Urinary bladder (tissue), 4 donors: ENCODE measurements around the gene DAGLB. TPM values are rescaled to one million over a fixed set of nuclear protein-coding genes. Genes with fewer than 3 reads are reported as not detected.

ENCODE experiments used
- DNase-seq: peaks from one replicate; pipeline ENCODE4 v3.0.0-alpha.2; 2015; ENCODE audit errors: extremely low spot score
- H3K27ac ChIP-seq: one replicate; pipeline ENCODE4 v1.5.1; 2013; ENCODE audit warnings: low read depth, mild to moderate bottlenecking, moderate library complexity
- H3K36me3 ChIP-seq: one replicate; pipeline ENCODE4 v1.6.1; 2013; ENCODE audit warnings: mild to moderate bottlenecking, moderate library complexity; ENCODE audit not compliant: insufficient read depth
- H3K4me1 ChIP-seq: one replicate; pipeline ENCODE4 v1.6.1; 2013; ENCODE audit warnings: mild to moderate bottlenecking, moderate library complexity; ENCODE audit not compliant: insufficient read depth
- H3K4me3 ChIP-seq: one replicate; pipeline ENCODE4 v1.5.1; 2013; ENCODE audit warnings: low read depth, low read length
- WGBS: extraction: QIAGEN DNeasy Blood & Tissue Kit; methylation state at CpG from one replicate; pipeline ENCODE4 v1.1.7; 2013; 5-methylcytosine and 5-hydroxymethylcytosine counted together
- polyA plus RNA-seq: library from polyadenylated mRNA; stranded (reverse); fragments of 200-250 nt; gene quantifications from one replicate; pipeline ENCODE4 v1.2.3, GENCODE V29; 2013
- total RNA-seq: library from RNA; depleted of rRNA; stranded (reverse); fragments of >200 nt; gene quantifications from one replicate; pipeline ENCODE4 v1.2.3, GENCODE V29; 2014
- donor health status: healthy with polysubstance abuse.
- donor health status: healthy.

Gene DAGLB
- total and polyA plus RNA-seq, 2 donors = 8.1 to 10.3 TPM

- no peak overlapping the region for H3K27ac ChIP-seq
- no peak for DNase-seq
- WGBS = 93% methylated on average over 6 of the region's 6 CpGs
- H3K4me3 ChIP-seq = no peak overlapping the region
- no peaks in the 10 kb centered on the region for H3K4me1 ChIP-seq
- H3K36me3 ChIP-seq = peaks cover 2% of the 10 kb centered on the region
Measured at GRCh38 chr7:6432781-6433180, 15.0 kb downstream of the DAGLB start.

- no peak for DNase-seq
- H3K27ac ChIP-seq = no peak overlapping the region
- peaks cover 2% of the 10 kb centered on the region for H3K36me3 ChIP-seq
- no peaks in the 10 kb centered on the region for H3K4me1 ChIP-seq
- 94% methylated on average over 12 of the region's 12 CpGs for WGBS
- no peak overlapping the region for H3K4me3 ChIP-seq
Measured at GRCh38 chr7:6430974-6431373, 16.8 kb downstream of the DAGLB start.

GRCh38 chr7:6430271-6430940 is 17.3 kb downstream of the DAGLB start:
- H3K36me3 ChIP-seq = peaks cover 2% of the 10 kb centered on the region
- no peak overlapping the region for H3K4me3 ChIP-seq
- no peaks in the 10 kb centered on the region for H3K4me1 ChIP-seq
- H3K27ac ChIP-seq = no peak overlapping the region
- WGBS = 88% methylated on average over 10 of the region's 10 CpGs
- DNase-seq = no peak

- H3K4me1 ChIP-seq = no peaks in the 10 kb centered on the region
- 88% methylated on average over 15 of the region's 15 CpGs for WGBS
- H3K27ac ChIP-seq = no peak overlapping the region
- DNase-seq = no peak
- H3K36me3 ChIP-seq = no peaks in the 10 kb centered on the region
- H3K4me3 ChIP-seq = no peak overlapping the region
Measured at GRCh38 chr7:6425948-6426347, 21.8 kb downstream of the DAGLB start.

- no peak overlapping the region for H3K27ac ChIP-seq
- no peaks in the 10 kb centered on the region for H3K36me3 ChIP-seq
- 74% methylated on average over 18 of the region's 18 CpGs for WGBS
- DNase-seq = no peak
- H3K4me1 ChIP-seq = no peaks in the 10 kb centered on the region
- no peak overlapping the region for H3K4me3 ChIP-seq
Measured at GRCh38 chr7:6423942-6424701, 23.6 kb downstream of the DAGLB start.

- no peaks in the 10 kb centered on the region for H3K4me1 ChIP-seq
- no peak overlapping the region for H3K27ac ChIP-seq
- 80% methylated on average over 18 of the region's 18 CpGs for WGBS
- DNase-seq = no peak
- no peaks in the 10 kb centered on the region for H3K36me3 ChIP-seq
- H3K4me3 ChIP-seq = no peak overlapping the region
Measured at GRCh38 chr7:6422926-6423632, 24.7 kb downstream of the DAGLB start.

GRCh38 chr7:6422095-6422494 is 25.7 kb downstream of the DAGLB start:
- no peak overlapping the region for H3K4me3 ChIP-seq
- DNase-seq = no peak
- H3K4me1 ChIP-seq = no peaks in the 10 kb centered on the region
- H3K27ac ChIP-seq = no peak overlapping the region
- no peaks in the 10 kb centered on the region for H3K36me3 ChIP-seq
- 94% methylated on average over 16 of the region's 16 CpGs for WGBS

GRCh38 chr7:6420680-6421079 is 27.1 kb downstream of the DAGLB start:
- H3K4me3 ChIP-seq = no peak overlapping the region
- no peaks in the 10 kb centered on the region for H3K36me3 ChIP-seq
- H3K27ac ChIP-seq = no peak overlapping the region
- WGBS = 91% methylated on average over 10 of the region's 10 CpGs
- no peaks in the 10 kb centered on the region for H3K4me1 ChIP-seq
- DNase-seq = no peak

GRCh38 chr7:6419310-6419773 is 28.4 kb downstream of the DAGLB start:
- no peaks in the 10 kb centered on the region for H3K36me3 ChIP-seq
- H3K4me3 ChIP-seq = no peak overlapping the region
- no peak overlapping the region for H3K27ac ChIP-seq
- 93% methylated on average over 16 of the region's 16 CpGs for WGBS
- no peak for DNase-seq
- no peaks in the 10 kb centered on the region for H3K4me1 ChIP-seq

GRCh38 chr7:6417408-6417807 is 30.3 kb downstream of the DAGLB start:
- DNase-seq = no peak
- H3K4me3 ChIP-seq = no peak overlapping the region
- H3K27ac ChIP-seq = no peak overlapping the region
- H3K36me3 ChIP-seq = no peaks in the 10 kb centered on the region
- no peaks in the 10 kb centered on the region for H3K4me1 ChIP-seq
- 96% methylated on average over 5 of the region's 5 CpGs for WGBS

GRCh38 chr7:6416516-6417145 is 31.1 kb downstream of the DAGLB start:
- H3K36me3 ChIP-seq = no peaks in the 10 kb centered on the region
- no peak for DNase-seq
- WGBS = 85% methylated on average over 23 of the region's 23 CpGs

GRCh38 chr7:6413637-6414036 is 34.1 kb downstream of the DAGLB start:
- H3K36me3 ChIP-seq = peaks cover 6% of the 10 kb centered on the region
- no peak for DNase-seq
- WGBS = 96% methylated on average over 10 of the region's 10 CpGs
- no peak overlapping the region for H3K4me3 ChIP-seq
- no peaks in the 10 kb centered on the region for H3K4me1 ChIP-seq
- no peak overlapping the region for H3K27ac ChIP-seq

More at GRCh38 chr7:6416516-6417145, 31.1 kb downstream of the DAGLB start:
- no peak overlapping the region for H3K27ac ChIP-seq
- no peaks in the 10 kb centered on the region for H3K4me1 ChIP-seq
- no peak overlapping the region for H3K4me3 ChIP-seq

GRCh38 chr7:6409944-6410693 is 37.6 kb downstream of the DAGLB start:
- no peaks in the 10 kb centered on the region for H3K4me1 ChIP-seq
- H3K36me3 ChIP-seq = peaks cover 6% of the 10 kb centered on the region
- H3K27ac ChIP-seq = no peak overlapping the region
- no peak overlapping the region for H3K4me3 ChIP-seq
- WGBS = 91% methylated on average over 34 of the region's 34 CpGs
- no peak for DNase-seq
